ENCODE measurements around the gene GTF3C4. TPM values are rescaled to one million over a fixed set of nuclear protein-coding genes. Genes with fewer than 3 reads are reported as not detected.

The GTF3C4 gene, protein sequence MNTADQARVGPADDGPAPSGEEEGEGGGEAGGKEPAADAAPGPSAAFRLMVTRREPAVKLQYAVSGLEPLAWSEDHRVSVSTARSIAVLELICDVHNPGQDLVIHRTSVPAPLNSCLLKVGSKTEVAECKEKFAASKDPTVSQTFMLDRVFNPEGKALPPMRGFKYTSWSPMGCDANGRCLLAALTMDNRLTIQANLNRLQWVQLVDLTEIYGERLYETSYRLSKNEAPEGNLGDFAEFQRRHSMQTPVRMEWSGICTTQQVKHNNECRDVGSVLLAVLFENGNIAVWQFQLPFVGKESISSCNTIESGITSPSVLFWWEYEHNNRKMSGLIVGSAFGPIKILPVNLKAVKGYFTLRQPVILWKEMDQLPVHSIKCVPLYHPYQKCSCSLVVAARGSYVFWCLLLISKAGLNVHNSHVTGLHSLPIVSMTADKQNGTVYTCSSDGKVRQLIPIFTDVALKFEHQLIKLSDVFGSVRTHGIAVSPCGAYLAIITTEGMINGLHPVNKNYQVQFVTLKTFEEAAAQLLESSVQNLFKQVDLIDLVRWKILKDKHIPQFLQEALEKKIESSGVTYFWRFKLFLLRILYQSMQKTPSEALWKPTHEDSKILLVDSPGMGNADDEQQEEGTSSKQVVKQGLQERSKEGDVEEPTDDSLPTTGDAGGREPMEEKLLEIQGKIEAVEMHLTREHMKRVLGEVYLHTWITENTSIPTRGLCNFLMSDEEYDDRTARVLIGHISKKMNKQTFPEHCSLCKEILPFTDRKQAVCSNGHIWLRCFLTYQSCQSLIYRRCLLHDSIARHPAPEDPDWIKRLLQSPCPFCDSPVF
- 16.7 to 20.9 TPM (median 18.3 TPM) in 5 replicates for total RNA-seq (2022; extraction: Qiagen RNA extraction)

DNA sequence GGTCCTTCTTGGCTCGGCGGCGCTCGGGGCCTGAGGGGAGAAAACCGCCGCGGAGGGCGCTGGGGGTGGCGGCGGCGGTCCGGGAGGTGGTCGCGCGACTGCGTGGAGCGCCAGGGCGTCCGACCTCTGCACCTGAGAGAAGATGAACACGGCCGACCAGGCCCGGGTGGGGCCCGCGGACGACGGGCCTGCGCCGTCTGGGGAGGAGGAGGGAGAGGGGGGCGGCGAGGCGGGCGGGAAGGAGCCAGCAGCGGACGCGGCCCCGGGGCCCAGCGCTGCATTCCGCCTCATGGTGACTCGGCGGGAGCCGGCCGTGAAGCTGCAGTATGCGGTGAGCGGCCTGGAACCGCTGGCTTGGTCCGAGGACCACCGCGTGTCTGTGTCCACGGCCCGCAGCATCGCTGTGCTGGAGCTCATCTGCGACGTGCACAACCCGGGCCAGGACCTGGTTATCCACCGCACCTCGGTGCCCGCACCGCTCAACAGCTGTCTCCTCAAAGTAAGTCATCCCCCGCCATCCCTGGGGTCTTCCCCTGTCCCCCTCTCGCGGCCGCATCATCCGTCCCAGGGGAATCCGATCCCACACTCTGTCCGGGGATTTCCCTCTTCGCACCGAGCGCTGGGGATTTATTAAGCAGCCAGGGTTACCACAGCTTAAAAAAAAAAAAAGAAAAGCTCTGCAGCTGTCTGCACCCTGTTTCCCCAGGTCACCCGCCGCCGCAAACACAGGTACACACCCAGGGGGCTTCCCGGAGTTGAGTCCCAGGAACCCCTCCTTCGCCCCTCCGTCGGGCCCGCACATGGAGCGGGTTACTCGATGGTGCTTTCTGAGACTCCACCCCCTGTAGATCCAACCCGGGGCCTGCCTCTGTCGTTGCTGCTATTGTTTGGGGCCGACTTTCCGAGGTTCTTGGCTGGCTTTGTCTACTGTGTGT, at the start of gene GTF3C4:
Gene GTF3C4, plus strand, starts transcription at position 8 of the 935 bp plus-strand sequence. Its CDS starts 135 bp downstream, at position 143.

DNA sequence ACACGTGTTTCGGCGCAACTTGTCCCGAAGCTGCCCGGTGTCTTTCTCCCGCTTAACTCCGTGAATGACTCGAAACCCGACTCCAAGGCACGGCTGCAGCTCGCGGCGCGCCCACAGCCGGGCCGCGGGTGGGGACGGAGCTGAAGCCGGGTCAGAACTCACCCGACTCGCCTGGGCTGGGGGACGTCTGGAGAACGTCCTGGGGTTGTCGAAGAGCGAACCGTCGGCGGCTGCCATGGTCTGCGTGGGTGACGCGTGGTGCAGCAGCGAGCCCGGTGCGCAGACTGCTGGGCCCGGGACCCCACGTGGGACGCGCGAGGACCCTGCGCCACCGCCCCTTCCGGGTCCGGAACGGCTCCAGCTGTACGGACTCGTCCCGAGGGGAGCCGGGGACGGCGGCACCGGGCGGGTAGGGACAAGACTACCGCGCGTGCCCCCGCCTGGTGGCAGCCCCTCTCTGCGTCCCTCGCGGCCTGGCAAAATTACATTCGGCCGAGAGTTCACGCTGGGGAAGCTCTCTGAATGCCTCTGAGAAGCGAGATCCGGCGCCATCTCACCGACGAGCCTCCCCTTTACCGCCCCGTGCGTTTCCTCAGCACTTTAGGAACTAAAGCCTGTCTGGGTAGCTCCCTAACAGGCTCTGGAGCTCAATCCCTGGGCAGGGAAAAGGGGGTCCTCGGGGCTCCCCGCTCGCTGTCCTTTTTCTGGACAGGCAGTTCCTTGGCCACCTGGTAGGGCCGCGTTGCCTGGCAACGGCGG, 387 bp upstream of the GTF3C4 start, which contains the start of gene DDX31:
Gene DDX31, minus strand, starts transcription at position 286 of the 759 bp plus-strand sequence. Its CDS starts 49 bp downstream, at position 237.

Other genes starting within 250 kb of the GTF3C4 start
- gene BARHL1, start 87.9 kb upstream of the GTF3C4 start, total RNA-seq (2022; extraction: Qiagen RNA extraction) = not detected in 5 replicates
- 24.4 to 27.0 TPM (median 24.9 TPM) in 5 replicates for gene DDX31, start 481 bp upstream of the GTF3C4 start, total RNA-seq (2022; extraction: Qiagen RNA extraction)
- 0.83 to 1.3 TPM (median 1.2 TPM) in 5 replicates for gene AK8, start 207.8 kb downstream of the GTF3C4 start, total RNA-seq (2022; extraction: Qiagen RNA extraction)
- 3.8 to 6.1 TPM (median 5.2 TPM) in 5 replicates for gene SPACA9, start 208.4 kb downstream of the GTF3C4 start, total RNA-seq (2022; extraction: Qiagen RNA extraction)

Measured in A549 treated with Hydrocortisone at 1 μM for 4 hours (cell line).